A673 (cell line): ENCODE results near the gene SPOCD1. TPM values are rescaled to one million over a fixed set of nuclear protein-coding genes. Genes with fewer than 3 reads are reported as not detected.
A peak's percentile ranks its signal among the peaks of the same experiment; 100 is the strongest.

Experiments
- BruUV-seq: library from RNA; stranded (reverse); fragments of 400-500 nt; replicated peaks from 2 replicates; lab custom pipeline; 2021; lab: Mats Ljungman, UMichigan
- CTCF ChIA-PET: fragments of 300-600 bp; sonication (Branson Sonifier 250); formaldehyde crosslinking; loops from one replicate; lab custom pipeline; 2022; ENCODE audit warnings: antibody characterized with exemption; lab: Charles Lee
- POLR2A ChIA-PET: fragments of 300-600 bp; sonication (Branson Sonifier 250); formaldehyde crosslinking; loops from one replicate; lab custom pipeline; 2022; ENCODE audit warnings: antibody characterized with exemption; ENCODE audit not compliant: low non-redundant PET; lab: Charles Lee
- DNase-seq: peaks from one replicate; pipeline ENCODE4 v3.0.0-alpha.2; 2015; ENCODE audit warnings: low spot score
- H3K27ac ChIP-seq: fragments of 200-600 bp; sonication (generic); 2 replicates; pipeline ENCODE4 v1.5.1; 2016; ENCODE audit warnings: mixed run types, low read depth, mild to moderate bottlenecking, mixed read lengths, antibody characterized with exemption, low read length; ENCODE audit not compliant: poor library complexity, severe bottlenecking
- H3K27me3 ChIP-seq: fragments of 200-600 bp; sonication (generic); replicated peaks from 2 replicates; pipeline ENCODE4 v1.6.1; 2017; ENCODE audit warnings: mixed run types, low read depth, mild to moderate bottlenecking, mixed read lengths, antibody characterized with exemption, low read length; ENCODE audit not compliant: insufficient read depth, poor library complexity
- H3K36me3 ChIP-seq: fragments of 200-600 bp; sonication (generic); 2 replicates; pipeline ENCODE4 v1.6.1; 2016; ENCODE audit warnings: mixed run types, mild to moderate bottlenecking, mixed read lengths, antibody characterized with exemption, low read length; ENCODE audit not compliant: insufficient read depth, poor library complexity, severe bottlenecking
- H3K4me1 ChIP-seq: fragments of 200-600 bp; sonication (generic); 2 replicates; pipeline ENCODE4 v1.6.1; 2017; ENCODE audit warnings: mixed run types, mild to moderate bottlenecking, mixed read lengths, antibody characterized with exemption, low read length; ENCODE audit not compliant: insufficient read depth, poor library complexity, severe bottlenecking
- H3K4me3 ChIP-seq: fragments of 200-600 bp; sonication (generic); 2 replicates; pipeline ENCODE4 v1.5.1; 2016; ENCODE audit warnings: low read depth, mixed run types, mild to moderate bottlenecking, mixed read lengths, low read length; ENCODE audit not compliant: poor library complexity, severe bottlenecking
- H3K9me3 ChIP-seq: fragments of 200-600 bp; sonication (generic); 2 replicates; pipeline ENCODE4 v1.6.1; 2016; ENCODE audit warnings: mixed run types, low read depth, mild to moderate bottlenecking, mixed read lengths, antibody characterized with exemption, low read length; ENCODE audit not compliant: poor library complexity, severe bottlenecking
- EZH2 ChIP-seq: fragments of 200-600 bp; sonication (generic); IDR thresholded peaks from 2 replicates; pipeline ENCODE4 v1.6.1; 2017; ENCODE audit warnings: borderline replicate concordance, low read depth, mild to moderate bottlenecking, mixed read lengths, antibody characterized with exemption, low read length; ENCODE audit not compliant: poor library complexity, severe bottlenecking
- intact Hi-C: fragments of 100-400 bp; cut with micrococcal nuclease; formaldehyde crosslinking; loops from one replicate; pipeline ENCODE4 v1.10.0; 2022; ENCODE audit not compliant: unreplicated experiment
- total RNA-seq: library from RNA; stranded (reverse); gene quantifications from 2 replicates; pipeline ENCODE4 v1.2.3, GENCODE V29; 2021
- TF ChIP-seq, protein P1 (sequence below): fragments of 300-800, 200-600 bp; sonication (generic); conservative IDR thresholded peaks from 2 replicates; pipeline ENCODE4 v1.5.1; 2017; ENCODE audit warnings: low read depth, mild to moderate bottlenecking, antibody characterized with exemption, low read length, moderate library complexity, mixed read lengths

SPOCD1 gene
- total RNA-seq, 1 experiment from 2014 or later, result 0.58 TPM

DNA sequence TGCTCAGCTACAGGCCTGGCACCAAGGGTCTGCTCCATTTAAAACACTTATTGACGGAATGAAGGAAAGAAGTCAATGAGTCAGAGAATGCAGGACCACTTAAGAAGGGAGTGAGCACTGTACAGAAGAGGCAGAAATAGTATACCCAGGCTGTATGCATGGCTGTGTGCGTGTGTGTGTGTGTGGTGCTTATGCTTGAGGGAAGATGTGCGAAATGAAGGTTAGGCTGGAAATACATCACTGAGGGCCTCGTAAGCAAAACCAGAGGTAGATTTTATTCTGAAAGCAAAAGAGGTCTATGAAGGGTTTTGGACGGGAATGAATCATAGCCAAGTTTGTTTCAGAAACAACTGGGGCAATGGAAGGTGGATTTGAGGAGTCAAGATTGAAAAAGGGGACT lies 42.0 kb downstream of the SPOCD1 start:
- Histone ChIP-seq H3K9me3 (no peaks in the 10 kb centered on the region), H3K4me3 (no peak overlapping the region), H3K27ac (no peak overlapping the region), H3K4me1 (no peaks in the 10 kb centered on the region), H3K36me3 (no peaks in the 10 kb centered on the region), H3K27me3 (peaks cover 26% of the 10 kb centered on the region)
- no TSS peak for BruUV-seq
- intact Hi-C loops, result no loop called here
- CTCF ChIA-PET, result no interaction called here
- DNase-seq, result no peak
- no peak for TF ChIP-seq EZH2
- TF ChIP-seq, protein P1, sequence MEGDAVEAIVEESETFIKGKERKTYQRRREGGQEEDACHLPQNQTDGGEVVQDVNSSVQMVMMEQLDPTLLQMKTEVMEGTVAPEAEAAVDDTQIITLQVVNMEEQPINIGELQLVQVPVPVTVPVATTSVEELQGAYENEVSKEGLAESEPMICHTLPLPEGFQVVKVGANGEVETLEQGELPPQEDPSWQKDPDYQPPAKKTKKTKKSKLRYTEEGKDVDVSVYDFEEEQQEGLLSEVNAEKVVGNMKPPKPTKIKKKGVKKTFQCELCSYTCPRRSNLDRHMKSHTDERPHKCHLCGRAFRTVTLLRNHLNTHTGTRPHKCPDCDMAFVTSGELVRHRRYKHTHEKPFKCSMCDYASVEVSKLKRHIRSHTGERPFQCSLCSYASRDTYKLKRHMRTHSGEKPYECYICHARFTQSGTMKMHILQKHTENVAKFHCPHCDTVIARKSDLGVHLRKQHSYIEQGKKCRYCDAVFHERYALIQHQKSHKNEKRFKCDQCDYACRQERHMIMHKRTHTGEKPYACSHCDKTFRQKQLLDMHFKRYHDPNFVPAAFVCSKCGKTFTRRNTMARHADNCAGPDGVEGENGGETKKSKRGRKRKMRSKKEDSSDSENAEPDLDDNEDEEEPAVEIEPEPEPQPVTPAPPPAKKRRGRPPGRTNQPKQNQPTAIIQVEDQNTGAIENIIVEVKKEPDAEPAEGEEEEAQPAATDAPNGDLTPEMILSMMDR, result no peak
- POLR2A ChIA-PET, result no interaction called here

DNA sequence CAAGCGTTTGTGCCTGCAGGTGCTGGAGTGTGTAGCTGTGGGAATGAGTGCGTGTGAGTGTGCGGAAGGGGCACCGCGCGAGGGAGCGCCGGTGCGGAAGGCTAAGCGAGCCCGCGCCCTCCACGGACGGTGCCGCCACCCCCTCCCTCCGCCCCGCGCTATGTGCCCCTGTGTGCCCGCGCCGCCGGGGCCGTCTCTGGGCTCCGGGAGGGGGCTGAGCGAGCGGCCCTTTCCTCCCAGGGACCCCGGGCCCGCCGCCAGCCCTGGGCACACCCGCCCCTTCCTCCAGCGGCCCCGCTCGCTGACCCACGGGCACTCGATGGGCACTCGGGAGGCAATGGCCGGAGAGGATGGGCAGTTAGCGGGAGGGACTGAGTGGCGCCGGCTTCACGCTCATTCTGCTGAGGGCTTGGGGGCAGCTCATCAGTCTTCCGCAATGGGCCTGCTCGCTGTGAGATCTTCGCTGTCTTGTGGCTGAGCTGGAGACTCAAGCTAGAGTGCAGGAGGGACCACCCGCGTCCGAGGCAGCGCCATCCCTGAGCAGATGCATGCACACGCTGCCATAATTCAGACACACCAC lies 43.1 kb downstream of the SPOCD1 start:
- BruUV-seq, result no TSS peak
- DNase-seq, result no peak
- Histone ChIP-seq H3K4me1 (no peaks in the 10 kb centered on the region), H3K4me3 (no peak overlapping the region), H3K27ac (no peak overlapping the region), H3K27me3 (peaks cover 26% of the 10 kb centered on the region), H3K36me3 (no peaks in the 10 kb centered on the region), H3K9me3 (no peaks in the 10 kb centered on the region)
- no peak for TF ChIP-seq EZH2
- TF ChIP-seq, protein P1, result no peak
- CTCF ChIA-PET, result no interaction called here
- intact Hi-C loops, result no loop called here
- POLR2A ChIA-PET, result no interaction called here

DNA sequence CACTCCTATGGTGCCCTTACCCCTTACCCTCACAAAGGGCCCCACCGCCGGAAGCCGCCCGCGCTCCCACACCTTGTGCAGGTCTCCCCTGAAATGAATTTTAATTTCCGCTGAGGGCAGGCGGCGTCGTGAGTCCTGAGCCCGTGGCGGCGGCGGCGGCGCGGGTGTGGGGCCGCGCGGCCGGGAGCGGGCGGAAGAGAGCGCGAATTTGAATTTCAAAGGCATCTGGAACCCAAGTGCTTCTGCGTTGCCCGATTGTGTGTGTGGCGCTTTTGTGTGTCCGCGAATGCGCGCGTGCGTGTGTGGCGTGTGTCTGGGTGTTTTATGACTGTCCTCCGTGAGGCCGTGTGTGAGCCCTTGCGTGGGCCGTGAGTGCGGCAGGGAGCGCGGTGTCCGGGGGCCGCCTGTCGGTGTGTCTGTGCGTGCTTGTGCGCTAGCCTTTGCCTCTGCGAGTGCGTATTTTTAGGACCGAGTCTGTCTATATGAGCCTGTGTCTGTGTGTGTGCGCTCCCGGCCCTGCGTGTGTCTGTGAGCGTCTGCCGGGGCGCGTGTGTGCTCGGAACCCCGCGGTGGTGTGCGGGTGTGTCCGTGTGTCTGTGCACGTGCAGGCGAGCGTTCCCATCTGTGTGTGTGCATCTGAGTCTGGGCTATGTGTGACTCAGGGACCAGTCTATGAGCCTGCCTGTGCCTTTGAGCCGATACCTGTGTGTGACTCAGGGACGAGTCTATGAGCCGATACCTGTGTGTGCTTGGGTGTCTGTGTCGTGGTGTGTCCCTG lies 43.7 kb downstream of the SPOCD1 start:
- TF ChIP-seq EZH2, result peak; percentile 50
- TF ChIP-seq, protein P1, result no peak
- POLR2A ChIA-PET, result no interaction called here
- Histone ChIP-seq H3K4me1 (no peaks in the 10 kb centered on the region), H3K4me3 (no peak overlapping the region), H3K27me3 (peaks cover 26% of the 10 kb centered on the region), H3K27ac (no peak overlapping the region), H3K9me3 (no peaks in the 10 kb centered on the region), H3K36me3 (no peaks in the 10 kb centered on the region)
- CTCF ChIA-PET, result no interaction called here
- BruUV-seq, result no TSS peak
- intact Hi-C loops, result no loop called here
- DNase-seq, result no peak
